Nephron (organoid): Measurements from ENCODE around the gene SYCP2.
A peak's percentile ranks its signal among the peaks of the same experiment; 100 is the strongest.

Experiments used
- H3K27ac Mint-ChIP-seq, 3 experiments: 2 replicates each; pipeline ENCODE4 v1.8.0; 2020; ENCODE audit warnings: mixed read lengths in 3 of 3, mild to moderate bottlenecking in 2 of 3, moderate library complexity in 1 of 3
- H3K27me3 Mint-ChIP-seq: 2 replicates; pipeline ENCODE4 v1.8.0; 2021; ENCODE audit warnings: low read depth, mild to moderate bottlenecking, moderate library complexity, mixed read lengths
- H3K36me3 Mint-ChIP-seq: 2 replicates; pipeline ENCODE4 v1.8.0; 2020; ENCODE audit warnings: low read depth, mixed read lengths
- H3K4me1 Mint-ChIP-seq: 2 replicates; pipeline ENCODE4 v1.8.0; 2020; ENCODE audit warnings: mixed read lengths
- H3K4me3 Mint-ChIP-seq, 3 experiments: 2 replicates each; pipeline ENCODE4 v1.8.0; 2020; ENCODE audit warnings: mild to moderate bottlenecking in 3 of 3, mixed read lengths in 3 of 3, moderate library complexity in 2 of 3
- H3K9me3 Mint-ChIP-seq: 2 replicates; pipeline ENCODE4 v1.8.0; 2020; ENCODE audit warnings: mixed read lengths
- CTCF ChIP-seq, 3 experiments: fragments of 200-600 bp; sonication (generic); IDR thresholded peaks; one replicate each; pipeline ENCODE4 v1.5.0; 2021; ENCODE audit warnings: antibody characterized with exemption in 3 of 3; ENCODE audit not compliant: unreplicated experiment in 3 of 3

SYCP2 gene

GRCh38 chr20:59824711-59825562 is 108.5 kb downstream of the SYCP2 start:
- TF ChIP-seq CTCF (IDR thresholded peaks at IDR 0.05; ENCODE audit: unreplicated experiment in 3 of 3): no peak
- no peaks in the 10 kb centered on the region for H3K9me3 Mint-ChIP-seq
- H3K27ac Mint-ChIP-seq: no peak overlapping the region
- no peaks in the 10 kb centered on the region for H3K36me3 Mint-ChIP-seq
- peaks cover 56% of the 10 kb centered on the region for H3K4me1 Mint-ChIP-seq
- H3K27me3 Mint-ChIP-seq: peaks cover 44% of the 10 kb centered on the region
- H3K4me3 Mint-ChIP-seq: peak overlapping the region in 1 of 3 experiments; percentile 15

- no peak for TF ChIP-seq CTCF (IDR thresholded peaks at IDR 0.05; ENCODE audit: unreplicated experiment in 3 of 3)
- Mint-ChIP-seq H3K36me3 (no peaks in the 10 kb centered on the region), H3K4me3 (peak overlapping the region in 1 of 3 experiments; percentile 27), H3K9me3 (no peaks in the 10 kb centered on the region), H3K4me1 (peaks cover 49% of the 10 kb centered on the region), H3K27ac (peak overlapping the region in 2 of 3 experiments; percentile 33 to 91), H3K27me3 (peaks cover 35% of the 10 kb centered on the region)
Observed at GRCh38 chr20:59823491-59824259, 109.8 kb downstream of the SYCP2 start.

GRCh38 chr20:59823030-59823423 is 110.4 kb downstream of the SYCP2 start:
- no peak overlapping the region for H3K4me3 Mint-ChIP-seq
- TF ChIP-seq CTCF (IDR thresholded peaks at IDR 0.05; ENCODE audit: unreplicated experiment in 3 of 3): no peak
- H3K4me1 Mint-ChIP-seq: peaks cover 49% of the 10 kb centered on the region
- peaks cover 36% of the 10 kb centered on the region for H3K27me3 Mint-ChIP-seq
- peak overlapping the region in 2 of 3 experiments; percentile 33 to 91 for H3K27ac Mint-ChIP-seq
- no peaks in the 10 kb centered on the region for H3K9me3 Mint-ChIP-seq
- no peaks in the 10 kb centered on the region for H3K36me3 Mint-ChIP-seq

- Mint-ChIP-seq H3K36me3 (no peaks in the 10 kb centered on the region), H3K4me3 (no peak overlapping the region), H3K27ac (no peak overlapping the region), H3K27me3 (peaks cover 31% of the 10 kb centered on the region), H3K9me3 (no peaks in the 10 kb centered on the region), H3K4me1 (peaks cover 49% of the 10 kb centered on the region)
- TF ChIP-seq CTCF (IDR thresholded peaks at IDR 0.05; ENCODE audit: unreplicated experiment in 3 of 3): no peak
Observed at GRCh38 chr20:59822291-59823029, 111.0 kb downstream of the SYCP2 start.

GRCh38 chr20:59821788-59822187 is 111.6 kb downstream of the SYCP2 start:
- TF ChIP-seq CTCF (IDR thresholded peaks at IDR 0.05; ENCODE audit: unreplicated experiment in 3 of 3): no peak
- Mint-ChIP-seq H3K27me3 (peaks cover 31% of the 10 kb centered on the region), H3K9me3 (no peaks in the 10 kb centered on the region), H3K36me3 (no peaks in the 10 kb centered on the region), H3K4me3 (peak overlapping the region in 1 of 3 experiments; percentile 19), H3K27ac (peak overlapping the region in 2 of 3 experiments; percentile 57 to 63), H3K4me1 (peaks cover 49% of the 10 kb centered on the region)
